Occipital lobe (tissue), 3 donors: ENCODE measurements around the gene NDEL1. TPM values are rescaled to one million over a fixed set of nuclear protein-coding genes. Genes with fewer than 3 reads are reported as not detected.

Source experiments
- DNase-seq: peaks from one replicate; lab custom pipeline; 2025; lab: John Stamatoyannopoulos, UW
- small RNA-seq: library from RNA; depleted of rRNA; stranded (forward); fragments of <200 nt; gene quantifications from one replicate; pipeline ENCODE3, GENCODE V24; 2014
- total RNA-seq: library from RNA; depleted of rRNA; stranded (reverse); fragments of >200 nt; gene quantifications from one replicate; pipeline ENCODE4 v1.2.3, GENCODE V29; 2014

Gene NDEL1
- total RNA-seq, 1 donor from 2014 or later, result 47.7 TPM

DNA sequence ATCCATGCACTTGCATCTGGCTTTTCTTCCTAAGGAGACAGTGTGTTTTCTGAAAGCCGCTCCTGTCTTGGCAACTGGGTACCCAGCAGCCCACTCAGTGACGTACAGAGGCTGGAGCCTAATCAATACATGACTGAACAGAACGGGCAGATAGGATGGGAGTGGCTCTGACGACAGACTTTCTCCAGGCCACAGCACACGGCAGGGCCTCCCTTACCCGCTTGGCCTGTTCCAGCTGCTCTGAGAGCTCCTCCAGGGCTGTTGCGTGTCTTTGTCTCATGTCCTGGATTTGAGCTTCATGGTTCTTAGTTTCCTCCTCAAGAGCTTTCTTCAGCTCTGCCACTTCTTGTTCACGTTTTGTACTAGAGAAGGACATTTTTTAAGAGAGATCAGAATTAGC is 64.9 kb downstream of the NDEL1 start:
- no peak for DNase-seq

DNA sequence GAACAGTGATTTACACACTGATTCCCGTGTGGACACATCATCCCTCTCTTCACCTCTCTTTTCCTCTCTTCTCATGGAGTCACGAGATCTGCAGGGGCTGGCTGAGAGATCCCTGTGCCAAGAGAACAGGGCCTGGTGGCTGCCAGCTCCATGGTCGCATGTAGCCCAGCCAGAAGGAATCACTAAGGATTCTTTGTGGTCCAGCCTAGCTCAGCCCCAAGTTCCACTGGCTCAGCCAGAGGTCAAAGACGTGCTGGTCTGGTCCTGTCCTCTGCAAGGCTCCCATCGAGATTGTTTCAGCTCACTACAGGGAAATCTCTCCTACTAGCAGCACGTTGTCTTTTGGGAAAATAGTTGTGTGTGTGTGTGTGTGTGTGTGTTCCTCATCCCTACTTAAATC is 66.4 kb downstream of the NDEL1 start:
- no peak for DNase-seq

DNA sequence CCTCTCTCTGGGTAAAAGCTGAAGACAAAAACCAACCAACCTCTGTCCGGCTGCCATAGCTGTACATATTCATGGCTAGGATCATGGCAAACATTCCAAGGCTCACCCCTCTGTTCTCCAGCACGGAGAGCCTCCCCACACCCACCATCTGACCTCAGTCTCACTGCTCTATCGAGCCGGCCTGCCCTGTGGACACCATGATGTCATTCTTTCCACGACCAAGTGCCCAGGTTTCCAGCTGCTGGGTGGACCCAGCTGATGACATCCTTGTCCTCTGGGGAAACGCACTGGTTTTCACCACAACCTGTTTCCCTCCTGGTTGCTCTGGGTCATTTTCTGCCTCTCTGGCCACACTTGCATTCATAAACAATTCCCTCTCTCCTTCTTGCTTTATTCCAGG is 67.7 kb downstream of the NDEL1 start:
- no peak for DNase-seq

DNA sequence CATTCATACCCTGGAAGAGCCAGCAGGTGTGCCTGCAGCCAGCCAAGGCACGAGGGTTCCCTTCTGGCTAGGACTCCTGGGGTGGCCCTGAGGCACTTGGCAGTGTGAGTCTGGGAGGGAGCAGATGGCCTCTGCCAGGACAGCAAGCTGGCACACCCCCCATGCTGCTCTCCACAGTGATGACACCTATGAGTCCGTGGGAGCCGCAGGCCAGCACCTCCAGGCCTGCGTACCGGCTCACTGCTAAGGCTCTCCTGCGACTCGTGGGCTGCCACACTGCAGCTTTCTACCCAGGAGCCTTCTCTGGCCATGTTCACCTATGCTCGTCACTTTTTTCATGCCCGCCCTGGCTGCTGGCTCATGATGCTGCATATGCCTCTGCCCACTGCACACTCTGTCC is 68.1 kb downstream of the NDEL1 start:
- no peak for DNase-seq

DNA sequence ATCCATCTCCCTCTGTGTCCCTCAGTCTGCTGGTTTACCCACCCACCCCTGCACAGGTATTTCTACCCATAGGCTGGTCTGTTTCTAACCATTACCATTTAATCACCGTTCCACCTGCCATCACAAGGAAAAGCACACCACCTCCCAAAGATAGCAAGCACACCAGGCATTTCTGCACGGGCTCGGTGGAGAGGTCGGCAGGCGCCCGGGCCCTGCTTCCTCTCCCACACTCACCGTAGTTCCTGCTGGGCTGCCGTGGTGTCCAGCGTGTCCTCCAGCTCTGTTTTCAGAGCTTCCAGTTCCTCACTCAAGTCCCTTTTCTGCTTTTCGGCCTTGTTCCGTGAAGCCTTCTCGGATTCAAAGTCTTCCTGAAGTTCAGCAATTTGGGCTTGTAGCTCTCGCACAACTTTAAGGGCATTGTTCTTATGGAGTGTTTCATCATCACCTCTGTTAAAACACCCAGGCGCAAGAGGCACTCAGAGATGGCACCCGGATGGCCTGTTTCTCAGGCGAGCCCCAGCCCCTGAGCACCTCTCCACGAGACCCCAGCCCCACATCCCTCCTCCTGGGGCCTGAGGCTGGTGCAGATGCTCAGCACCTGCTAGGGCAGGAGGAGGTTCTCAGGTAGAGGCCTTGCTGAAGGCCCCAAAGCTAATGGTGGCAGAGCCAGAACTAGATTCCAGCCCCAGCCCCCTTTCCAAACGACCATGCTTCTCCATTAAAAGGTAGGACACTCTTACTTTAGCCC is 69.0 kb downstream of the NDEL1 start:
- no peak for DNase-seq

DNA sequence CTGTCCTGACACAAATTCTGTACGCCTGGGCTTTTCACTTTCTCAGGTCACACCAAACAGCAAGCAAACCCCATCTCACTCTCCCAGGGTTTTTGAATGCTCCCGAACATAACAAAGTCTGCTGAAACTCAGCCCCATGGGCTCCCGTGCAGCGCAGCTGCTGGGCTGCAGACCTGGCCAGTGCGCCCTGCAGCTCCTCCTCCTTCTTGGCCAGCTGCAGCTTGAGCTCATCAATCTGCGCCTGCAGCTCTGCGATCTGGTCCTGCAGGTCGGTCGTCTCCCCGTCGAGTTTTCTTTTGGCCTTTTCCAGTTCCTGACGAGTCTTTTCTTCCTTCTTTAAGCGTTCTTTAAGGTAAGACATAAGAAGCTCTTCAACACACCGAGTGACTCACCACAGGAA is 70.5 kb downstream of the NDEL1 start:
- DNase-seq, result no peak

DNA sequence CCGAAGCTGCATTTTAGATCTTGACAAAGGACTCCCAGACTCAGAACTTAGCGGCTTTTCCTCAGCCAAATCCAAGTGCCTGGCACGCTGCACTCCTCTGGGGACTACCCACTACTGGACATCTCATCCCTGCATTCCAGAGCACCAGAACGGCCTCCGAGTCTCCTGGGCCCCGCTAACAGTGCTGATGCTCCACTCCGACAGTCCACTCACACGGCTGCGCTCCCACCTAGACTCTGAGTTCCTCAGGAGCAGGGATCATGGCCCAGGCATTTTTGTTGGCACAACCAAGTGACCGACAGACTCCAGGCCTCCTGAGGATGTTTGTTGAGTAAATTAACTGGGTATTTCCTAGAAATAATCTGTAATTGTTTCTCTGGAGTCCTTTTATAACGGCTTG is 79.1 kb downstream of the NDEL1 start:
- DNase-seq, result no peak

Small RNAs within 50 kb of the gene (small RNA-seq; reads per million reads assigned to genes)
- not detected for gene RNU7-43P

Other genes with a start within 250 kb of the NDEL1 start
- gene BORCS6, start 245.7 kb upstream of the NDEL1 start, total RNA-seq, result 4.8 TPM
- gene AURKB, start 225.3 kb upstream of the NDEL1 start, total RNA-seq, result 2.7 TPM
- gene CTC1, start 187.8 kb upstream of the NDEL1 start, total RNA-seq, result 12.2 TPM
- gene PFAS, start 186.6 kb upstream of the NDEL1 start, total RNA-seq, result 20.0 TPM
- gene RANGRF, start 147.2 kb upstream of the NDEL1 start, total RNA-seq, result 3.7 TPM
- gene SLC25A35, start 140.5 kb upstream of the NDEL1 start, total RNA-seq, result 0.31 TPM
- 0.47 TPM for gene ARHGEF15, start 125.6 kb upstream of the NDEL1 start, total RNA-seq
- not detected for gene ODF4, start 96.0 kb upstream of the NDEL1 start, total RNA-seq
- gene RPL26, start 52.7 kb upstream of the NDEL1 start, total RNA-seq, result 3,834 TPM
- gene RNF222, start 38.1 kb upstream of the NDEL1 start, total RNA-seq, result not detected
- 142 TPM for gene MYH10, start 194.8 kb downstream of the NDEL1 start, total RNA-seq